ENCODE measurements around the gene MFAP5. TPM values are rescaled to one million over a fixed set of nuclear protein-coding genes. Genes with fewer than 3 reads are reported as not detected.

The MFAP5 gene
- total RNA-seq, 1 experiment from 2014 or later, result not detected

- no TSS peak for BruUV-seq (replicated peaks)
- intact Hi-C loops (cut with micrococcal nuclease), result no loop called here
Observed at GRCh38 chr12:8648576-8649205, 13.9 kb downstream of the MFAP5 start.

GRCh38 chr12:8647968-8648367 lies 14.7 kb downstream of the MFAP5 start:
- H3K4me3 ChIP-seq (ENCODE audit: low read length), result no peak overlapping the region
- H3K27me3 ChIP-seq (ENCODE audit: low read length), result peaks cover 9% of the 10 kb centered on the region
- TF ChIP-seq EZH2phosphoT487 (IDR thresholded peaks at IDR 0.05; ENCODE audit: borderline replicate concordance, low read length) (no peak), EZH2 (IDR thresholded peaks at IDR 0.05; ENCODE audit: low read length, unreplicated experiment) (no peak), CTCF (conservative IDR thresholded peaks at IDR 0.05; ENCODE audit: low read depth, low read length) (no peak)
- no peaks in the 10 kb centered on the region for H4K20me1 ChIP-seq (ENCODE audit: low read length)
- CTCF ChIA-PET, result no interaction called here
- no peaks in the 10 kb centered on the region for H3K4me1 ChIP-seq (ENCODE audit: insufficient read depth, low read length)
- no peak overlapping the region for H3K4me2 ChIP-seq (ENCODE audit: low read length)
- H3K79me2 ChIP-seq (ENCODE audit: low read length), result no peaks in the 10 kb centered on the region
- no TSS peak for BruUV-seq (replicated peaks)
- no peak overlapping the region for H2AFZ ChIP-seq (ENCODE audit: low read length)
- no peak overlapping the region for H3K9ac ChIP-seq (ENCODE audit: low read length)
- H3K9me2 ChIP-seq (replicated peaks; ENCODE audit: low read length), result no peaks in the 10 kb centered on the region
- H3K36me3 ChIP-seq (ENCODE audit: low read depth, low read length), result no peaks in the 10 kb centered on the region
- H3F3A ChIP-seq (ENCODE audit: low read length, unreplicated experiment), result no peaks in the 10 kb centered on the region
- no peak for ATAC-seq
- intact Hi-C loops (cut with micrococcal nuclease), result no loop called here
- H3K9me3 ChIP-seq (ENCODE audit: low read length), result no peaks in the 10 kb centered on the region
- POLR2A ChIA-PET (ENCODE audit: unreplicated experiment), result no interaction called here
- DNase-seq, result no peak
- H3K27ac ChIP-seq (ENCODE audit: low read length), result no peak overlapping the region

More at GRCh38 chr12:8648576-8649205, 13.9 kb downstream of the MFAP5 start:
- Histone ChIP-seq H3K9me3 (ENCODE audit: low read length) (no peaks in the 10 kb centered on the region), H3K27me3 (ENCODE audit: low read length) (peaks cover 9% of the 10 kb centered on the region), H2AFZ (ENCODE audit: low read length) (no peak overlapping the region), H3K4me1 (ENCODE audit: insufficient read depth, low read length) (no peaks in the 10 kb centered on the region), H3K36me3 (ENCODE audit: low read depth, low read length) (no peaks in the 10 kb centered on the region), H3K4me2 (ENCODE audit: low read length) (no peak overlapping the region), H4K20me1 (ENCODE audit: low read length) (no peaks in the 10 kb centered on the region), H3K79me2 (ENCODE audit: low read length) (no peaks in the 10 kb centered on the region), H3K27ac (ENCODE audit: low read length) (no peak overlapping the region), H3K9ac (ENCODE audit: low read length) (no peak overlapping the region), H3K9me2 (replicated peaks; ENCODE audit: low read length) (no peaks in the 10 kb centered on the region), H3F3A (ENCODE audit: low read length, unreplicated experiment) (no peaks in the 10 kb centered on the region), H3K4me3 (ENCODE audit: low read length) (no peak overlapping the region)
- ChIA-PET POLR2A (ENCODE audit: unreplicated experiment) (no interaction called here), CTCF (no interaction called here)
- DNase-seq, result no peak
- TF ChIP-seq EZH2phosphoT487 (IDR thresholded peaks at IDR 0.05; ENCODE audit: borderline replicate concordance, low read length) (no peak), CTCF (conservative IDR thresholded peaks at IDR 0.05; ENCODE audit: low read depth, low read length) (no peak), EZH2 (IDR thresholded peaks at IDR 0.05; ENCODE audit: low read length, unreplicated experiment) (no peak)
- ATAC-seq, result no peak

- intact Hi-C loops (cut with micrococcal nuclease), result no loop called here
- no TSS peak for BruUV-seq (replicated peaks)
- Histone ChIP-seq H3F3A (ENCODE audit: low read length, unreplicated experiment) (no peaks in the 10 kb centered on the region), H3K4me2 (ENCODE audit: low read length) (no peak overlapping the region), H2AFZ (ENCODE audit: low read length) (no peak overlapping the region), H3K79me2 (ENCODE audit: low read length) (no peaks in the 10 kb centered on the region), H3K9me2 (replicated peaks; ENCODE audit: low read length) (no peaks in the 10 kb centered on the region), H3K36me3 (ENCODE audit: low read depth, low read length) (no peaks in the 10 kb centered on the region), H3K9ac (ENCODE audit: low read length) (no peak overlapping the region), H3K4me1 (ENCODE audit: insufficient read depth, low read length) (no peaks in the 10 kb centered on the region), H3K4me3 (ENCODE audit: low read length) (no peak overlapping the region), H4K20me1 (ENCODE audit: low read length) (no peaks in the 10 kb centered on the region), H3K9me3 (ENCODE audit: low read length) (no peaks in the 10 kb centered on the region), H3K27ac (ENCODE audit: low read length) (no peak overlapping the region), H3K27me3 (ENCODE audit: low read length) (peaks cover 9% of the 10 kb centered on the region)
- no peak for DNase-seq
- ChIA-PET POLR2A (ENCODE audit: unreplicated experiment) (no interaction called here), CTCF (no interaction called here)
- ATAC-seq, result no peak
- TF ChIP-seq CTCF (conservative IDR thresholded peaks at IDR 0.05; ENCODE audit: low read depth, low read length) (no peak), EZH2 (IDR thresholded peaks at IDR 0.05; ENCODE audit: low read length, unreplicated experiment) (no peak), EZH2phosphoT487 (IDR thresholded peaks at IDR 0.05; ENCODE audit: borderline replicate concordance, low read length) (no peak)
Observed at GRCh38 chr12:8644345-8645248, 18.0 kb downstream of the MFAP5 start.

All from PC-3 (cell line).